Measurements from ENCODE around the gene MSH6.

MSH6 gene
- long read RNA-seq, full-length matches to known transcripts: 269 of 347 reads
- long read RNA-seq, partial matches to known transcripts: 51 of 347 reads
- long read RNA-seq, other reads (novel, unspliced or antisense): 27 of 347 reads

- TF ChIP-seq POLR2AphosphoS5 (IDR thresholded peaks at IDR 0.05; ENCODE audit: low read depth) (peak; percentile 86), CTCF (IDR thresholded peaks at IDR 0.05; ENCODE audit: insufficient read depth, low read length) (no peak)
- peak; percentile 82 to 85 for DNase-seq (ENCODE audit: low read depth in 1 of 2, low spot score in 1 of 2)
- peak within 1 kb of the TSS; percentile 90 for H3K4me3 ChIP-seq (replicated peaks; ENCODE audit: insufficient read depth, low read length)
These were observed at the start of gene MSH6 for GRCh38 chr2:47782671-47783485. TSS of gene MSH6 (plus strand) at chr2:47783145. CDS start at chr2:47783234, 89 bp downstream.

GRCh38 chr2:47735136-47735869, 47.6 kb upstream of the MSH6 start:
- Histone ChIP-seq H3K27ac (replicated peaks) (no peak overlapping the region), H3K27me3 (ENCODE audit: insufficient read depth, poor library complexity, severe bottlenecking) (no peaks in the 10 kb centered on the region), H3K4me3 (replicated peaks; ENCODE audit: insufficient read depth, low read length) (no peak overlapping the region)
- DNase-seq (ENCODE audit: low read depth in 1 of 2, low spot score in 1 of 2): no peak
- TF ChIP-seq CTCF (IDR thresholded peaks at IDR 0.05; ENCODE audit: insufficient read depth, low read length) (no peak), POLR2AphosphoS5 (IDR thresholded peaks at IDR 0.05; ENCODE audit: low read depth) (no peak), SPI1 (IDR thresholded peaks at IDR 0.05; ENCODE audit: borderline replicate concordance, low read depth) (no peak), GABPA (IDR thresholded peaks at IDR 0.05; ENCODE audit: low read depth) (no peak)
- TF ChIP-seq, protein P1, sequence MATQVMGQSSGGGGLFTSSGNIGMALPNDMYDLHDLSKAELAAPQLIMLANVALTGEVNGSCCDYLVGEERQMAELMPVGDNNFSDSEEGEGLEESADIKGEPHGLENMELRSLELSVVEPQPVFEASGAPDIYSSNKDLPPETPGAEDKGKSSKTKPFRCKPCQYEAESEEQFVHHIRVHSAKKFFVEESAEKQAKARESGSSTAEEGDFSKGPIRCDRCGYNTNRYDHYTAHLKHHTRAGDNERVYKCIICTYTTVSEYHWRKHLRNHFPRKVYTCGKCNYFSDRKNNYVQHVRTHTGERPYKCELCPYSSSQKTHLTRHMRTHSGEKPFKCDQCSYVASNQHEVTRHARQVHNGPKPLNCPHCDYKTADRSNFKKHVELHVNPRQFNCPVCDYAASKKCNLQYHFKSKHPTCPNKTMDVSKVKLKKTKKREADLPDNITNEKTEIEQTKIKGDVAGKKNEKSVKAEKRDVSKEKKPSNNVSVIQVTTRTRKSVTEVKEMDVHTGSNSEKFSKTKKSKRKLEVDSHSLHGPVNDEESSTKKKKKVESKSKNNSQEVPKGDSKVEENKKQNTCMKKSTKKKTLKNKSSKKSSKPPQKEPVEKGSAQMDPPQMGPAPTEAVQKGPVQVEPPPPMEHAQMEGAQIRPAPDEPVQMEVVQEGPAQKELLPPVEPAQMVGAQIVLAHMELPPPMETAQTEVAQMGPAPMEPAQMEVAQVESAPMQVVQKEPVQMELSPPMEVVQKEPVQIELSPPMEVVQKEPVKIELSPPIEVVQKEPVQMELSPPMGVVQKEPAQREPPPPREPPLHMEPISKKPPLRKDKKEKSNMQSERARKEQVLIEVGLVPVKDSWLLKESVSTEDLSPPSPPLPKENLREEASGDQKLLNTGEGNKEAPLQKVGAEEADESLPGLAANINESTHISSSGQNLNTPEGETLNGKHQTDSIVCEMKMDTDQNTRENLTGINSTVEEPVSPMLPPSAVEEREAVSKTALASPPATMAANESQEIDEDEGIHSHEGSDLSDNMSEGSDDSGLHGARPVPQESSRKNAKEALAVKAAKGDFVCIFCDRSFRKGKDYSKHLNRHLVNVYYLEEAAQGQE (IDR thresholded peaks at IDR 0.05; ENCODE audit: insufficient replicate concordance, low read depth): no peak

More at GRCh38 chr2:47782671-47783485, at the start of gene MSH6:
- Histone ChIP-seq H3K27me3 (ENCODE audit: insufficient read depth, poor library complexity, severe bottlenecking) (no peaks in the 10 kb centered on the region), H3K27ac (replicated peaks) (peak within 1 kb of the TSS; percentile 89)

DNA sequence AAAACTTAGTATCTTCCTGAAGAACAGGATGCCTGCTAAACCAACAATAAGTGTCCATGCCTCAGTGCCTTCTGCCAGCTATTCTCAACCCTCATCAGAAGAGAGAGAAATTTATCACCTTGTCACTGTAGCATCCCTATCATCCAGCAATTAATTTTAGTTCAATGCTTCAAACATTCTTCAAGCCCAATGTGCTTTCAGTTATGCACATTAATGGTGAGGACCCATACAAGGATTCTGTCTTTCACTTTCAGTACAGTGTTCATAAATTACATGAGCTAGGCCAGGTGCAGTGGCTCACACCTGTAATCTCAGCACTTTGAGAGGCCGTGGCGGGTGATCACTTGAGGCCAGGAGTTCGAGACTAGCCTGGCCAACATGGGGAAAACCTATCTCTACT, 47.0 kb upstream of the MSH6 start:
- H3K27me3 ChIP-seq (ENCODE audit: insufficient read depth, poor library complexity, severe bottlenecking): no peaks in the 10 kb centered on the region
- H3K27ac ChIP-seq (replicated peaks): no peak overlapping the region
- DNase-seq (ENCODE audit: low read depth in 1 of 2, low spot score in 1 of 2): no peak
- H3K4me3 ChIP-seq (replicated peaks; ENCODE audit: insufficient read depth, low read length): no peak overlapping the region
- TF ChIP-seq, protein P1 (IDR thresholded peaks at IDR 0.05; ENCODE audit: insufficient replicate concordance, low read depth): no peak
- no peak for TF ChIP-seq POLR2AphosphoS5 (IDR thresholded peaks at IDR 0.05; ENCODE audit: low read depth)
- no peak for TF ChIP-seq GABPA (IDR thresholded peaks at IDR 0.05; ENCODE audit: low read depth)
- TF ChIP-seq CTCF (IDR thresholded peaks at IDR 0.05; ENCODE audit: insufficient read depth, low read length): no peak
- no peak for TF ChIP-seq SPI1 (IDR thresholded peaks at IDR 0.05; ENCODE audit: borderline replicate concordance, low read depth)

Data from HL-60 (cell line).